CD4-positive, alpha-beta T cell (primary cell): ENCODE data around the gene NR4A3. TPM values are rescaled to one million over a fixed set of nuclear protein-coding genes. Genes with fewer than 3 reads are reported as not detected.

Experiments used
- ATAC-seq: fragments of 200-7000 bp; cut with Tn5 transposase; one replicate; pipeline ENCODE4 v1.10.0; 2022; ENCODE audit warnings: mild to moderate bottlenecking; ENCODE audit not compliant: poor library complexity
- CTCF ChIA-PET: fragments of 350-600 bp; sonication (Branson Sonifier 250); formaldehyde crosslinking; loops from one replicate; lab custom pipeline; 2021; ENCODE audit warnings: antibody characterized with exemption, inconsistent platforms; lab: Charles Lee
- POLR2A ChIA-PET: fragments of 350-600 bp; sonication (Branson Sonifier 250); formaldehyde crosslinking; loops from one replicate; lab custom pipeline; 2021; ENCODE audit warnings: antibody characterized with exemption, inconsistent platforms; lab: Charles Lee
- DNase-seq, 14 experiments: peaks; one replicate each; pipeline ENCODE4 v3.0.0-alpha.2; 2013 to 2020; ENCODE audit warnings: mixed read lengths in 2 of 14
- H3K27ac ChIP-seq, 2 donors: one replicate each; pipeline versions ENCODE4 v1.5.1 to v1.7.0; 2013; ENCODE audit warnings: low read length in 2 of 2, low read depth in 1 of 2, mild to moderate bottlenecking in 1 of 2
- H3K27me3 ChIP-seq, 2 experiments: 1 replicate in 1 of 2; 2 replicates in 1 of 2; pipeline versions ENCODE4 v1.6.1 to v1.7.0; 2013; ENCODE audit warnings: low read length in 2 of 2, control low read depth in 1 of 2, mild to moderate bottlenecking in 1 of 2, moderate library complexity in 1 of 2; ENCODE audit not compliant: insufficient read depth in 2 of 2, control insufficient read depth in 1 of 2
- H3K36me3 ChIP-seq: one replicate; pipeline ENCODE4 v1.6.1; 2013; ENCODE audit warnings: low read length, control low read depth; ENCODE audit not compliant: insufficient read depth
- H3K4me1 ChIP-seq: one replicate; pipeline ENCODE4 v1.6.1; 2013; ENCODE audit warnings: low read length, control low read depth; ENCODE audit not compliant: insufficient read depth
- H3K4me3 ChIP-seq: one replicate; pipeline ENCODE4 v1.5.1; 2013; ENCODE audit warnings: mild to moderate bottlenecking, low read length, moderate library complexity
- H3K9me3 ChIP-seq, 2 experiments: 1 replicate in 1 of 2; 2 replicates in 1 of 2; pipeline versions ENCODE4 v1.6.1 to v1.7.0; 2013; ENCODE audit warnings: low read length in 2 of 2, mild to moderate bottlenecking in 2 of 2, control low read depth in 1 of 2, moderate library complexity in 1 of 2; ENCODE audit not compliant: control insufficient read depth in 1 of 2, insufficient read depth in 1 of 2
- H3K27ac Mint-ChIP-seq: one replicate; pipeline ENCODE4 v1.8.0; 2020; ENCODE audit warnings: mixed read lengths
- H3K27me3 Mint-ChIP-seq: one replicate; pipeline ENCODE4 v1.8.0; 2021; ENCODE audit warnings: mixed read lengths
- H3K36me3 Mint-ChIP-seq: one replicate; pipeline ENCODE4 v1.8.0; 2021; ENCODE audit warnings: low read depth, mixed read lengths
- H3K4me1 Mint-ChIP-seq: one replicate; pipeline ENCODE4 v1.8.0; 2021; ENCODE audit warnings: low read depth, mixed read lengths
- H3K4me3 Mint-ChIP-seq: one replicate; pipeline ENCODE4 v1.8.0; 2020; ENCODE audit warnings: mild to moderate bottlenecking, mixed read lengths
- H3K9me3 Mint-ChIP-seq: one replicate; pipeline ENCODE4 v1.8.0; 2020; ENCODE audit warnings: mixed read lengths
- CTCF ChIP-seq: fragments of 200-600 bp; IDR thresholded peaks from one replicate; pipeline ENCODE4 v1.8.0; 2022; ENCODE audit warnings: antibody characterized with exemption, mild to moderate bottlenecking
- intact Hi-C, 2 experiments: fragments of 100-400 bp; cut with DNase I in 1 of 2; cut with micrococcal nuclease in 1 of 2; formaldehyde crosslinking; loops; one replicate each; pipeline versions ENCODE4 v1.15.1 to v1.9.0; 2023 to 2025; cut with DNase I, micrococcal nuclease
- total RNA-seq, 174 experiments: library from RNA in 2 of 174; stranded (reverse) in 2 of 174; gene quantifications; one replicate each; pipeline ENCODE4 v1.2.3 and lab custom pipeline; 2021 to 2026

NR4A3 gene
- total RNA-seq, 2 experiments from 2014 or later, result 42.4 to 44.6 TPM

DNA sequence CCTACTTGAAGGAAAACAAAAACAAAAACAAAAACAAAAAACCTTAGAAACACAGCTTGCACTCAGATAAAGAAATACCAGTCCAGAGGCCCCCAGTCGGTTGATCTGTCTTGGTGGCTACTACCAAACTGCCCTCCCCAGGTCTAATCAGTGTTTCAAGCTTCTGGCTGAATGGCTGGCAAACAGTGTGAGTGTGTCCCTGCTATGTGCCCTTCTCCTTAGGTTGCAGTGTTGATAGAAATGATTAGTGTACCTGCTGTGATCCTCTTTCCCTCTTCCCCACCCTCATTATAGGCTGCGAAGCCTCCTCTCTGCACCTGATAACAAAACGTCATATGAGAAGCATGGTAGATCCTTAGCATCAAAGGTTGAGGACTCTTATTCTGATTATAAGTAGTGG is 12.8 kb downstream of the NR4A3 start:
- Mint-ChIP-seq H3K27me3 (peaks cover 23% of the 10 kb centered on the region), H3K36me3 (no peaks in the 10 kb centered on the region), H3K9me3 (no peaks in the 10 kb centered on the region), H3K27ac (no peak overlapping the region), H3K4me1 (no peaks in the 10 kb centered on the region), H3K4me3 (no peak overlapping the region)
- Histone ChIP-seq H3K36me3 (no peaks in the 10 kb centered on the region), H3K27me3 (peaks cover 4% of the 10 kb centered on the region in 2 experiments), H3K4me3 (no peak overlapping the region), H3K27ac (no peak overlapping the region), H3K9me3 (no peaks in the 10 kb centered on the region), H3K4me1 (no peaks in the 10 kb centered on the region)
- no peak for TF ChIP-seq CTCF
- DNase-seq (no peak), ATAC-seq (no peak)
- intact Hi-C loops, result no loop called here
- CTCF ChIA-PET, result no interaction called here
- POLR2A ChIA-PET, result no interaction called here

DNA sequence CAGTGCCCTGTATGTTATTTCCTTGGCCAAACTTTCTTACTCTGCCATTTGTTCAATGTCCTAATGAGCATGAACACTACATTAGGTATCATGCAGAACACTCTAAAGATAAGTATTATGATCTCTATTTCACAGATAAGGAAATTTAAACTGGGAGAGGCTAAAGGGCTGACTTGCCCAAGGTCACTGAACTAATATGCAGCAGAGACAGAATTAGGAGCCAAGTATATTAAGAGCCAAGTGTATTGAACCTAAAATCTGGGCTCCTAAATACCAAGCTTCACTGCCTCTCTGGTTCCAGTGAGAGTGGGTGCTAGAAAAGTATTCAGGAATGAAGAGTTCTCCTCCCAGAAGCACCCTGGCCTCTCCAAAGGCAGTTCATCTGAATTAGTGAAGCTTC is 13.5 kb downstream of the NR4A3 start:
- no peaks in the 10 kb centered on the region for H3K4me1 ChIP-seq
- ChIA-PET CTCF (no interaction called here), POLR2A (no interaction called here)
- Mint-ChIP-seq H3K4me1 (no peaks in the 10 kb centered on the region), H3K4me3 (no peak overlapping the region), H3K27ac (no peak overlapping the region), H3K36me3 (no peaks in the 10 kb centered on the region), H3K27me3 (peaks cover 16% of the 10 kb centered on the region), H3K9me3 (no peaks in the 10 kb centered on the region)
- ATAC-seq (no peak), DNase-seq (no peak)
- no peak overlapping the region for H3K27ac ChIP-seq
- TF ChIP-seq CTCF, result no peak
- no peaks in the 10 kb centered on the region for H3K9me3 ChIP-seq
- peaks cover under 1 to 3% of the 10 kb centered on the region in 2 experiments for H3K27me3 ChIP-seq
- H3K36me3 ChIP-seq, result no peaks in the 10 kb centered on the region
- intact Hi-C loops, result no loop called here
- H3K4me3 ChIP-seq, result no peak overlapping the region

DNA sequence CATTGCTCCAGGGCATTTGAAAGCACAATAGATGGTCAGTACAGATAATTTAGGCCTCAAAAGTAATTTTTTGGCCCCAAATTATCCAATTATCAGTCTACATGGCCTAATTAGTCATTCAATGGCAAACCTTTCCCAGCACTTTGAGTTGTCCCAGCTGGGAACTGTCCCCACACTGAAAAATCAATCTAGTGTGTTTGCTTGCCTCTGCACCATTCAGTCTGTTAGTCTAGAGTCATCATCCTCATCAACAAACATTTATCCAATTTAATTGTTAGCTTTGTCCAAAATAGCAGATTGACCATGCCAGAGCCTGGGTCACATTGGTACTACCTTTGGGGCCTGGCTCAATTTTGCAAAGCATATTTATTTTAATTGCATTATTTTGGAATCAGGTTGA is 13.9 kb downstream of the NR4A3 start:
- ChIA-PET POLR2A (no interaction called here), CTCF (no interaction called here)
- DNase-seq, result no peak
- Mint-ChIP-seq H3K4me3 (no peak overlapping the region), H3K27ac (no peak overlapping the region), H3K36me3 (no peaks in the 10 kb centered on the region), H3K27me3 (peaks cover 12% of the 10 kb centered on the region), H3K9me3 (no peaks in the 10 kb centered on the region), H3K4me1 (no peaks in the 10 kb centered on the region)
- no peaks in the 10 kb centered on the region for H3K36me3 ChIP-seq
- H3K4me3 ChIP-seq, result no peak overlapping the region
- H3K4me1 ChIP-seq, result no peaks in the 10 kb centered on the region
- no peak overlapping the region for H3K27ac ChIP-seq
- TF ChIP-seq CTCF, result no peak
- ATAC-seq, result no peak
- no peaks in the 10 kb centered on the region for H3K9me3 ChIP-seq
- peaks cover 0 to 3% of the 10 kb centered on the region in 2 experiments for H3K27me3 ChIP-seq
- intact Hi-C loops, result no loop called here
